GM21717 (cell line): ENCODE data around the gene TCP11L1.
"Not testable (repeated sequence)": the region's sequence is repeated elsewhere in the genome, so short reads cannot be mapped to it uniquely, and the experiment has no call there.

Experiments used
- ATAC-seq: cut with Tn5 transposase; IDR thresholded peaks from one replicate; pipeline ENCODE4 v1.9.1; 2021; ENCODE audit warnings: mild to moderate bottlenecking, moderate library complexity; ENCODE audit not compliant: unreplicated experiment

Gene TCP11L1

DNA sequence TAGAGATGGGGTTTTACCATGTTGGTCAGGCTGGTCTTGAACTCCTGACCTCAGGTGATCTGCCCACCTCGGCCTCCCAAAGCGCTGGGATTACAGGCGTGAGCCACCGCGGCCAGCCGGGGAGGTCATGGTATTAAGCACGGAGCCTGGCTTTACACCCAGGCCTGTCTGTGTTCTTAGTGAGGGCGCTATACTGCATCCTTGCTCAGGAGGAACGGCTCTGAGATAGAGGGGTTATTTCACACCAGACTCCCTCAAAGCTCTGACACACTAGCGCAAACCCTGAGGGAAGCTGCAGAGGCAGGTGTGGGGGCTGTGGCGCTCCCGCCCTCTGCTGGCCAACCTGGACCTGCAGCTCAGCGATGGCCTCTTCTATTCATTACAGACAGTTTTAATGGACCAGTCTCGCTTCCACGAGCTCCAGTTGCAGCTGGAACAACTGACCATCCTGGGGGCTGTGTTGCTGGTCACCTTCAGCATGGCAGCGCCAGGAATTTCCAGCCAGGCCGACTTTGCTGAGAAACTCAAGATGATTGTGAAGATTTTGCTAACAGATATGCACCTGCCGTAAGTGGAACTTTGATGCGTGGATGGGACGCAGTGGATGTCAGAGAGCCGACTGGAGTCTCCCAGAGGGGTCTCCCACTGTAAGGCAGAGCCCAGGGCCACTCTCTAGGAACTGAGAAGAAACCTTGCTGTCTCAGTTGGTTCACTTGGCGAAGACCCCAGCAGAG, 26.2 kb downstream of the TCP11L1 start:
- peak; percentile 35 for ATAC-seq

DNA sequence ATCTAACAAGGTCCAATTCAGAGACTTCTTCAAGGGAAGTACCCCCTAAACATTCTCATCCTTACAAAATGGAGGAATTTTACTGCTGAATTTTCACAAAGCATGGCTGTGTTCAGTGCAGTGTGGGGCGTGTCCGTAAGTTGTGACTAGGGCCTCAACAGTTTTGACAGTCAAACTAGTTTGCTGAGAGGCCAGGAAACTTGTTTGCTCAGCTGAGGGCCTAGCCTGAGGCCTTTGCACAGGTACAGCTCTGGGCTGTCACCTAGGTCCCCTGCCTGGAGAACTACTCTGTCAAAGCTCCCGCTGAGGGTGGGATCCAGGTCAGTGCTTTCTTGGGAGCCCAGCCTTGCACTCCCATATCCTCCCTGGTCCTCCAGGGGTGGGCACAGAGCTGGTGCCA, 27.9 kb downstream of the TCP11L1 start:
- ATAC-seq: no peak

DNA sequence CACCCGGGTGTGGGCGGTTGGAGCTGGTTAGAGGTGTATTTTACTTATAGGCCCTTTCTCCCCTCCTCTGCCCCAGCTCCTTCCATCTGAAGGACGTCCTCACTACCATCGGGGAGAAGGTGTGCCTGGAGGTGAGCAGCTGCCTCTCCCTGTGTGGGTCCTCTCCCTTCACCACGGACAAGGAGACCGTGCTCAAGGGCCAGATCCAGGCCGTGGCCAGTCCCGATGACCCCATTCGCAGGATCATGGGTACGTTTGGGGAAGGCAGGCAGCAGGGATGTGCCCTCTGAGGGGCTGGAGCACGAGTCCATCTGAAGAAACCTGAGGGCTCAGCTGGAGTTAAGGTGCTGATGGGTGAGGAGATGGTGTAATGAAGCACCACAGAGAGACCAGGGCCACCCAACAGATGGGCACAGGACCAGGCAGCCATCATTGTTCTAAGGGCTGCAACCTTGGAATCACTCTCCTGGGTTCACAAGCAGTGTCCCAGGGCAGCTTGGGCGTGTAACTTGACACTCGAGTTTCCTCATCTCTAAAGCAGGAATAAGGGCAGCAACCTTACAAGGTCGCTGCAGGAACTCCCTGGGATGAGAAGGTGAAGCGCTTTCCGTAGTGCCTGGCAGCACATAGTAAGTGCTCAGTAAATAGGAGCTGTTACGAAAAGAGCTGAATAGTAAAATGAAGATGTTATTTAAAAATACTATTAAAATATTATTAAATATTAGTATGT, 29.4 kb downstream of the TCP11L1 start:
- ATAC-seq: no peak

DNA sequence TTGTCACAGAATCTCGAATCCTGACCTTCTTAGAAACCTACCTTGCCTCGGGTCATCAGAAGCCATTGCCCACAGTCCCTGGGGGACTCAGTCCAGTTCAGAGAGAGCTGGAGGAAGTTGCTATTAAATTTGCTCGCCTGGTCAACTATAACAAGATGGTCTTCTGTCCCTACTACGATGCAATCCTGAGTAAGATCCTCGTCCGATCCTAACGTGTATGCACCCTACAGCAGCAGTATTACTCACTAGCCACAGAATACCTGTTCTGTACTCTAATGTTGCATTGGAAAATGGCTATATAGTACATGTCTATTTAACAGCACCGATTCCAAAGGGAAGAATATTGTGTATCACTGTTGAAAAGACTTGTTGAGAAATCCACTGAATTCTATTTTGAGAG, 33.1 kb downstream of the TCP11L1 start:
- ATAC-seq: no peak

DNA sequence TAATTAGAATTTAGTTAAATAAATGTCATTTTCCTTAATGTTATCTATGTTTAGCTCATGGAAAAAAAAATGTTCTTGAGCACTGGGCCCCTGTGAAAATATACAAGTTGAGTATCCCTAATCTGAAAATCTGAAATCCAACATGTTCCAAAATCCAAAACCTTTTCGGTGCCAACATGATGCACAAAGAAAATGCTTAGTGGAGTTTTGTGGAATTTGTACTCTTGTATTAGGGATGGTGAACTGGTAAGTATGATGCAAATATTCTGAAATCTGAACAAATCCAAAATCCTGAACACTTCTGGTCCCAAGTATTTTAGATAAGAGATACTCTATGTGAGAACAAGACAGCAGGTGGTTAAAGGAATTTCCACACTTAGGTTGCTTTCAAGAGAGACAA, 44.5 kb downstream of the TCP11L1 start:
- no peak for ATAC-seq

DNA sequence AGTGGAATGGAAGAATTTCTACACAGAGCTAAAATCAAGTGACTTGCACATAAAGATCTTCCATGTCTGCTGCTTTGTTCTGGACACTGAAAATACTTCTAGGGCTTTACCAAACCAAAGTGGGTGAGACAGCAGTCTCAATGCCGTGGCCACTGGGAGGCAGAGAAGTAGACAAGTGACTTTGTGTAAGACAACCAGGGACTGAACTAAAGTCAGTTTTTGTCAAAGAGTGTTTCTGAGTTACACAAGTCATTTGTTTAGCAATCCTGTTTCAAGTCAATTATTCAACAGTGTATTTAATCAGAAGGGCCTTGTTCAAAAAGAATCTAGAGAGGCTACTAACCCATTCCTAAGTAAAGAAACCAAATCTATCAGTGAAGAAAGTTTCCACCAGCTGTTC, 46.6 kb downstream of the TCP11L1 start:
- no peak for ATAC-seq

DNA sequence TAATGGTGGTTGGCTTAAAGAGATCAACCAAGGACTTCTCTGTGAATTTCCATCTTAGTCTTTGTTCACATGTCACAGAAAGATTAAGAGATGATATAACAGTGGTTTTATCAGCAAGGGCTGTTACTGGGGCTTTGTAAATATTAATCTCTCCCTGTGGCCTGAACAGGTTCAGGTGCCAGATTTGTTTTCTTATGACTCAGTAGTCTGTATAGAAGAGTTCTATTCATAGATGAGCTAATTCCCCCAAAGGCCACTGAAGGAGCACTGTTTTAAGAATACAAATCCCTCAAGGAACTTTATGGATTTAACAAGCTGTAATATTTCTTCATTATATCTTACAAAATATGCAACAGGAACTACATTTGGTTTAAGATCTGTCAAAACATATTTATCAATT, 50.4 kb downstream of the TCP11L1 start:
- ATAC-seq: no peak

DNA sequence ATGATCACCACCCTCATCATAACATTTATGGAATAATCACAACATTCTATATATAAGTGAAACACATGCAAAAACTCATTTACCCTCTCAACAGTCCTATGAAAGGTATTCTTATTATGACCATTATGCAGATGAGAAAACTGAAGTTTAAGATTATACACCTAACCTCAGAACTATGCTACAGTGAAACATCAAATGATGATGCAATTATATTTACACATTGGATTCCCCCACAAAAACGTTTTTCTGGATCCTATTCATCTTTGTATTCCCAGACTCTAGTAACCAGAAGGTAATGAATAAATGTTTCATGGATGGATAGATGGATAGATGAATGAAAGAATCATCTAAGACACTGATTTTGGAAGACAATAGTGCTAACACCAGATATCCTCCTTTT, 54.8 kb downstream of the TCP11L1 start:
- ATAC-seq: no peak

DNA sequence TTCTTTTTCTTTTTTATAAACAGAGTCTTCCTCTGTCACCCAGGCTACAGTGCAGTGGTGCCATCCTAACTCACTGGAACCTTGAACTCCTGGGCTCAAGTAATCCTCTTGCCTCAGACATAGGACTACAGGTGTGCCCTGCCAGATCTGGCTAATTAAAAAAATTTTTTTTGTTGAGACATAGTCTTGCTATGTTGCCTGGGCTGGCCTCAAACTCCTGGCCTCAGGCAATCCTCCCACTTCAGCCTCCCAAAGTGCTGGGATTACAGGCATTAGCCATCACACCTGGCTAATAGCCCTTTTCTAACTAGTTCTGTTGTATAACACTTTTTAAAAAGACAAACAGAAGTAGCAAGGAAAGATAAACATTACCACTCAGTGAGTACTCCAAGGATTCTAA, 64.5 kb downstream of the TCP11L1 start:
- ATAC-seq: no peak

DNA sequence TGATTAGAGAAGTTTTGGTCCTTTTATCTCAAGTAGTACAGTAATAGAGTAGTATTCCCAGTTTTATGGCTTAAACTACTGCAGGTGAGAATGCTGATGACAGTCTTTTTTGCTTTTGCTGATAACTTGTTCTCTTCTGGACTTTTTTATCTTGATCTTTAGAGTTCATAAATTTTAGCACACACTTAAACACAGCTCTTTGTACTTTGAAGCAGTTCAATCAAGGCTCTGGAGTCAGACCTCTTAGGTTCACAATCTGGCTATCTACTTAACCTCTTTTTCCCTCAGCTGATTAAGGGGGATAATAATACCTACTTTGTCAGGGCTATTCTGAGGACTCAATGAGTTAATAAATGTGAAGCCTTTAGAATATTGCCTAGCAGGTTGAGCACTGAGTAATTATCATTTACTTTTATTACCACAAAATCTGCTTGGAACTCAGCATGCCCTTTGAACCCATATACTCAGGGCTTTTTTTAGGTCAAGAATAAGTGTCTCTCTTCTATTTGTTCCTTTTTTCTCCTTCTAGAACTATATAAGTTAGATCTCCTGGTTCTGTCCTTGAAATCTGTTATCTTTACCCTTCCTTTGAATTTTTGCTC, 70.0 kb downstream of the TCP11L1 start:
- ATAC-seq: no peak

DNA sequence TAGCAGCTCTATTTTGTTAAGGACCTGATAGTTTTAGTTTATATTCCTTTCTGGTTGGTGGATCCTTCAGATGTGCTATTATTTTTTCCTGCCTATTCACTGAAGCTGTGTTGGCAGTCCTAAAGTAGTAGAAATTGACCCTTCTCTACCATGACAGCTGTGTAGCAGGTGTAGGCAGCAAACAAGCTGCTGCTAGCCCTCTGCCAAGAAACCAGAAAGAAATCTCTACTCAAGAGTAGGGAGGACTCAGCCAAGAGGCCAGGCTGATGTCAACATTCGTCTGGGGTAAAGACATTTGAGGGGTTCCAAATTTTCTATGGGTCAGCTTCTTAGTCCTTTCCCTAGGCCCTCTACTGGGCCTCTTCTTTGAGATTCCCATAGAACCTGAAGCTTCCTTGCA, 70.7 kb downstream of the TCP11L1 start:
- ATAC-seq: no peak

DNA sequence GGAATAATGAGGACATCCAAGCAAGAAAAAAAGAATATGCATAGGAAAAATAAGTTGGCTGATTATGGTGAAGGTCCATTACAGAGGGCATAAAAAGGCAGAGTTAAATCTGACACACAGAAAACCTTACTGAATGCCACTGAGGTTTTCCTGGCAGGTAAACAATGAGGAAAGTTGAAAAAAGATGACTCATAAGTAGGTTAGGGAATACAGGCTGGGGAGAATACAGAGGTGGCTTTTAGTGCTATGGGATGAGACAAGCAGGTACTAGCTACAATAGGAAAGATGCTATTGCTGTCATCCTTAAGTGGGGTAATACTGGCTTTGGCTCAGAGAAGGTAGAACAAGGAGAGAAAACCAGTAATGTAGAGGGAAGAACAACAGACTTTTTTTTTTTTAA, 77.2 kb downstream of the TCP11L1 start:
- ATAC-seq: no peak

DNA sequence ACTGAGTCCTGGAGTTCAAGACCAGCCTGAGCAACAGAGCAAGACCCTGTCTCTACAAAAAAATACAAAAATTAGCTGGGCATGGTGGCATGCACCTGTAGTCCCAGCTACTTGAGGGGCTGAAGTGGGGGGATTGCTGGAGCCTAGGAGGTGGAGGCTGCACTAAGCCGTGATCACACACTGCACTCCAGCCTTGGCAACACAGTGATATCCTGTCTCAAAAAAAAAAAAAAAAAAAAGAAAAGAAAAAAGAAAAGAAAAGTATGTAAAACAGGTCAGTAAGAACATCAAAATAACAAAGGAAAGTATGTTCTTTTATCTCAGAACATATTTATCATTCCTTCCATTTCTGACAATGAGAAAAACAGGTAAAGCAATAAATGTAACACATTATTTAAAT, 83.3 kb downstream of the TCP11L1 start:
- ATAC-seq: not testable (repeated sequence)
